SK-N-SH treated with all-trans-retinoic acid at 6 μM for 48 hours (cell line): ENCODE results near the gene AGPAT4.

Experiments used
- ATAC-seq: fragments of 200-7000 bp; cut with Tn5 transposase; 3 replicates; pipeline ENCODE4 v1.9.1; 2020; ENCODE audit warnings: mild to moderate bottlenecking, moderate library complexity
- ARNTL ChIP-seq: fragments of 450-650 bp; formaldehyde crosslinking; IDR thresholded peaks from 2 replicates; pipeline ENCODE4 v1.5.0; 2020; ENCODE audit warnings: low read depth, mild to moderate bottlenecking, moderate library complexity, borderline replicate concordance
- BACH2 ChIP-seq: fragments of 250-450 bp; sonication (Bioruptor Pico); IDR thresholded peaks from 2 replicates; pipeline ENCODE4 v1.9.0; 2021; ENCODE audit warnings: mild to moderate bottlenecking, borderline replicate concordance
- CREB5 ChIP-seq: fragments of 250-450 bp; sonication (Bioruptor Pico); IDR thresholded peaks from 2 replicates; pipeline ENCODE4 v1.5.1; 2020; ENCODE audit warnings: low read depth, mild to moderate bottlenecking, moderate library complexity
- ESRRG ChIP-seq: fragments of 250-450 bp; sonication (Bioruptor Pico); IDR thresholded peaks from 2 replicates; pipeline ENCODE4 v1.6.1; 2021; ENCODE audit warnings: mild to moderate bottlenecking
- GLIS3 ChIP-seq: fragments of 250-450 bp; sonication (Bioruptor Pico); IDR thresholded peaks from 2 replicates; pipeline ENCODE4 v1.5.0; 2020; ENCODE audit warnings: mild to moderate bottlenecking, moderate library complexity
- ISL1 ChIP-seq: fragments of 250-450 bp; sonication (Bioruptor Pico); IDR thresholded peaks from 2 replicates; pipeline ENCODE4 v2.1.2; 2022; ENCODE audit warnings: mild to moderate bottlenecking, moderate library complexity
- OSR1 ChIP-seq: fragments of 250-450 bp; sonication (Bioruptor Pico); IDR thresholded peaks from 2 replicates; pipeline ENCODE4 v1.8.0; 2022; ENCODE audit warnings: moderate library complexity, mild to moderate bottlenecking, inconsistent platforms
- PATZ1 ChIP-seq: fragments of 250-450 bp; sonication (Bioruptor Pico); IDR thresholded peaks from 2 replicates; pipeline ENCODE4 v1.8.0; 2020; ENCODE audit warnings: mild to moderate bottlenecking, moderate library complexity, borderline replicate concordance
- PPARA ChIP-seq: fragments of 250-450 bp; sonication (Bioruptor Pico); IDR thresholded peaks from 2 replicates; pipeline ENCODE4 v1.5.0; 2020; ENCODE audit warnings: mild to moderate bottlenecking, borderline replicate concordance
- RARB ChIP-seq: fragments of 250-450 bp; sonication (Bioruptor Pico); IDR thresholded peaks from 2 replicates; pipeline ENCODE4 v1.8.0; 2021; ENCODE audit warnings: mild to moderate bottlenecking, moderate library complexity
- SNAI2 ChIP-seq: fragments of 250-450 bp; sonication (Bioruptor Pico); IDR thresholded peaks from 2 replicates; pipeline ENCODE4 v1.5.0; 2020; ENCODE audit warnings: mild to moderate bottlenecking, moderate library complexity
- TCF4 ChIP-seq: fragments of 250-450 bp; sonication (Bioruptor Pico); IDR thresholded peaks from 2 replicates; pipeline ENCODE4 v1.8.0; 2021; ENCODE audit warnings: mild to moderate bottlenecking, moderate library complexity, borderline replicate concordance
- TOX ChIP-seq: fragments of 250-450 bp; sonication (Bioruptor Pico); IDR thresholded peaks from 2 replicates; pipeline ENCODE4 v1.8.0; 2021; ENCODE audit warnings: mild to moderate bottlenecking, moderate library complexity, borderline replicate concordance
- TSHZ2 ChIP-seq: fragments of 250-450 bp; sonication (Bioruptor Pico); IDR thresholded peaks from 2 replicates; pipeline ENCODE4 v1.5.0; 2020; ENCODE audit warnings: mild to moderate bottlenecking, moderate library complexity
- ZC3H10 ChIP-seq: fragments of 250-450 bp; sonication (Bioruptor Pico); IDR thresholded peaks from 2 replicates; pipeline ENCODE4 v1.5.1; 2021; ENCODE audit warnings: mild to moderate bottlenecking, moderate library complexity
- ZFP3 ChIP-seq: fragments of 250-450 bp; sonication (Bioruptor Pico); IDR thresholded peaks from 2 replicates; pipeline ENCODE4 v1.5.0; 2020; ENCODE audit warnings: mild to moderate bottlenecking, moderate library complexity
- ZFP30 ChIP-seq: fragments of 450-650 bp; formaldehyde crosslinking; IDR thresholded peaks from 2 replicates; pipeline ENCODE4 v1.5.0; 2022; ENCODE audit warnings: mild to moderate bottlenecking, moderate library complexity
- ZNF565 ChIP-seq: fragments of 450-650 bp; formaldehyde crosslinking; conservative IDR thresholded peaks from 2 replicates; pipeline ENCODE4 v1.5.0; 2020; ENCODE audit warnings: low read depth, mild to moderate bottlenecking, moderate library complexity
- ZNF70 ChIP-seq: fragments of 450-650 bp; formaldehyde crosslinking; IDR thresholded peaks from 2 replicates; pipeline ENCODE4 v1.5.0; 2020; ENCODE audit warnings: mild to moderate bottlenecking, moderate library complexity
- ZNF8 ChIP-seq: fragments of 450-650 bp; formaldehyde crosslinking; IDR thresholded peaks from 2 replicates; pipeline ENCODE4 v1.5.0; 2020; ENCODE audit warnings: mild to moderate bottlenecking, moderate library complexity
- TF ChIP-seq, protein P1 (sequence below): fragments of 250-450 bp; sonication (Bioruptor Pico); IDR thresholded peaks from 2 replicates; pipeline ENCODE4 v1.8.0; 2021; ENCODE audit warnings: low read depth, mild to moderate bottlenecking, moderate library complexity, borderline replicate concordance
- TF ChIP-seq, protein P2 (sequence below): fragments of 250-450 bp; sonication (Bioruptor Pico); IDR thresholded peaks from 2 replicates; pipeline ENCODE4 v1.5.1; 2021; ENCODE audit warnings: mild to moderate bottlenecking, moderate library complexity

AGPAT4 gene

GRCh38 chr6:161152527-161152862 lies 121.4 kb downstream of the AGPAT4 start:
- TF ChIP-seq ZFP3 (CRISPR knock-in tag) (no peak), ESRRG (CRISPR knock-in tag) (no peak), ISL1 (CRISPR knock-in tag) (no peak), ZFP30 (CRISPR knock-in tag) (no peak), ZNF8 (CRISPR knock-in tag) (no peak), BACH2 (CRISPR knock-in tag) (no peak), TSHZ2 (CRISPR knock-in tag) (no peak), OSR1 (CRISPR knock-in tag) (no peak), PPARA (no peak), ZNF70 (CRISPR knock-in tag) (no peak), GLIS3 (CRISPR knock-in tag) (no peak)
- no peak; the same call in 2 of the 3 replicates for ATAC-seq

DNA sequence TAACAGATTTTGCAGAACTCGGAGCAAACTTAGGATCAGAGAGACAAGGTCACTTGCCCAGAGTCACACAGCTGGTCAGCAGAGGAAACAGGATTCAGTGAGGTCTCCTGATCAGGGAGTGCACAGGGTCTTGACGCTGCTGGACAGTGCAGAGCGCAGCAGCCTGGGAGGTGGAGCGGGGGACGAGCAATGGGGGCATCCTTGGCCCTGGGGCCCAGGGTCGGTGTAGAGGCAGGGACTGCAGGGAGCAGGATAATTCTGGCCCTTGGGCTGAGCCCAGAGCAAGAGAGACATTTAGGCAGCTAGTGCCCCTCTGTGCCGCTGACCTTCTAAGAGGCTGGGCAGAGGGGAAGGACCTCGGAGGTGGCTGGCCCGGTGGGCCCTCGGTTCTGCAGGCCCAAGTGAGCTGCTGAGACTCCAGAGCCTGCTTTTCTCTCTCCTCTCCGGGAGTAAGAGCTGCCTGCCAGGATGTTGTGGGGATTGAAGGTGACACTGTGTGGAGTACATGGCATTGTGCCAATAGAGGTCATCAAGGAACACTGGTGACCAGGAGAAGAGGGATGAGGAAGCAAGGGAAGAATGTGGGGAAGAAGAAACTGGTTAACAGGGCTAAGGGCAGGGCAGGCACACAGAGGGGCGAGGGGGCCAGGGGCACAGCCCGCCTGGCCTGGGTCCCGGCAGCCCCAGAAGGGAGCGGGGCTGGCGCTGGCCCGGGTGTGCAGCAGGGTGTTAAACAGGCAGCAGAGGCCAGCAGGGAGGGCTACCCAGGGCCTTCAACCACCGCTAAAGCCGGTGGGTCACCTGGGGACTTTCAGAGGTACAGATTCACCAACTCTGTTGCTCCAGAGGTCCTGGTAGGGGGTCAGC lies 122.0 kb downstream of the AGPAT4 start:
- no peak; the same call in 2 of the 3 replicates for ATAC-seq
- TF ChIP-seq PATZ1 (CRISPR knock-in tag): no peak
- TF ChIP-seq OSR1 (CRISPR knock-in tag): no peak
- TF ChIP-seq, protein P1, sequence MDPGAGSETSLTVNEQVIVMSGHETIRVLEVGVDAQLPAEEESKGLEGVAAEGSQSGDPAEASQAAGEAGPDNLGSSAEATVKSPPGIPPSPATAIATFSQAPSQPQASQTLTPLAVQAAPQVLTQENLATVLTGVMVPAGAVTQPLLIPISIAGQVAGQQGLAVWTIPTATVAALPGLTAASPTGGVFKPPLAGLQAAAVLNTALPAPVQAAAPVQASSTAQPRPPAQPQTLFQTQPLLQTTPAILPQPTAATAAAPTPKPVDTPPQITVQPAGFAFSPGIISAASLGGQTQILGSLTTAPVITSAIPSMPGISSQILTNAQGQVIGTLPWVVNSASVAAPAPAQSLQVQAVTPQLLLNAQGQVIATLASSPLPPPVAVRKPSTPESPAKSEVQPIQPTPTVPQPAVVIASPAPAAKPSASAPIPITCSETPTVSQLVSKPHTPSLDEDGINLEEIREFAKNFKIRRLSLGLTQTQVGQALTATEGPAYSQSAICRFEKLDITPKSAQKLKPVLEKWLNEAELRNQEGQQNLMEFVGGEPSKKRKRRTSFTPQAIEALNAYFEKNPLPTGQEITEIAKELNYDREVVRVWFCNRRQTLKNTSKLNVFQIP (CRISPR knock-in tag): no peak
- no peak for TF ChIP-seq ZNF565 (CRISPR knock-in tag)
- no peak for TF ChIP-seq ZC3H10 (CRISPR knock-in tag)
- TF ChIP-seq PPARA: no peak
- no peak for TF ChIP-seq TCF4 (CRISPR knock-in tag)
- TF ChIP-seq RARB (CRISPR knock-in tag): no peak
- no peak for TF ChIP-seq GLIS3 (CRISPR knock-in tag)
- TF ChIP-seq ZFP3 (CRISPR knock-in tag): no peak
- TF ChIP-seq TOX (CRISPR knock-in tag): no peak
- TF ChIP-seq, protein P2, sequence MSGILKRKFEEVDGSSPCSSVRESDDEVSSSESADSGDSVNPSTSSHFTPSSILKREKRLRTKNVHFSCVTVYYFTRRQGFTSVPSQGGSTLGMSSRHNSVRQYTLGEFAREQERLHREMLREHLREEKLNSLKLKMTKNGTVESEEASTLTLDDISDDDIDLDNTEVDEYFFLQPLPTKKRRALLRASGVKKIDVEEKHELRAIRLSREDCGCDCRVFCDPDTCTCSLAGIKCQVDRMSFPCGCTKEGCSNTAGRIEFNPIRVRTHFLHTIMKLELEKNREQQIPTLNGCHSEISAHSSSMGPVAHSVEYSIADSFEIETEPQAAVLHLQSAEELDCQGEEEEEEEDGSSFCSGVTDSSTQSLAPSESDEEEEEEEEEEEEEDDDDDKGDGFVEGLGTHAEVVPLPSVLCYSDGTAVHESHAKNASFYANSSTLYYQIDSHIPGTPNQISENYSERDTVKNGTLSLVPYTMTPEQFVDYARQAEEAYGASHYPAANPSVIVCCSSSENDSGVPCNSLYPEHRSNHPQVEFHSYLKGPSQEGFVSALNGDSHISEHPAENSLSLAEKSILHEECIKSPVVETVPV (CRISPR knock-in tag): no peak
- TF ChIP-seq CREB5 (CRISPR knock-in tag): no peak
- TF ChIP-seq ARNTL (CRISPR knock-in tag): no peak
- no peak for TF ChIP-seq ZNF70 (CRISPR knock-in tag)
- TF ChIP-seq BACH2 (CRISPR knock-in tag): no peak
- TF ChIP-seq ESRRG (CRISPR knock-in tag): no peak
- no peak for TF ChIP-seq SNAI2 (CRISPR knock-in tag)
- no peak for TF ChIP-seq ZFP30 (CRISPR knock-in tag)
